Esophagus muscularis mucosa (tissue), 4 donors: Measurements from ENCODE around the gene RPL4. TPM values are rescaled to one million over a fixed set of nuclear protein-coding genes. Genes with fewer than 3 reads are reported as not detected.

Experiments
- DNase-seq: peaks from one replicate; pipeline ENCODE4 v3.0.0-alpha.2; 2017; ENCODE audit errors: extremely low spot score
- H3K27ac ChIP-seq, 4 donors: fragments of 200-600 bp; sonication (generic); replicated peaks in 1 of 4; 1 replicate in 3 of 4; 2 replicates in 1 of 4; pipeline ENCODE4 v1.5.1; 2016 to 2019; ENCODE audit warnings: mild to moderate bottlenecking in 1 of 4
- H3K27me3 ChIP-seq, 4 donors: fragments of 200-600 bp; sonication (generic); one replicate each; pipeline versions ENCODE4 v1.5.1 to v1.6.0; 2016 to 2019
- H3K36me3 ChIP-seq, 4 donors: fragments of 200-600 bp; sonication (generic); one replicate each; pipeline ENCODE4 v1.5.1; 2016 to 2019
- H3K4me1 ChIP-seq, 4 donors: fragments of 200-600 bp; sonication (generic); one replicate each; pipeline ENCODE4 v1.5.1; 2016 to 2019
- H3K4me3 ChIP-seq, 4 donors: fragments of 200-600 bp; sonication (generic); 1 replicate in 2 of 4; 2 replicates in 2 of 4; pipeline ENCODE4 v1.5.1; 2016 to 2019; ENCODE audit warnings: mild to moderate bottlenecking in 4 of 4, moderate library complexity in 1 of 4
- H3K9me3 ChIP-seq, 4 donors: fragments of 200-600 bp; sonication (generic); 1 replicate in 3 of 4; 2 replicates in 1 of 4; pipeline ENCODE4 v1.5.1; 2016 to 2019
- CTCF ChIP-seq, 3 experiments: fragments of 200-600 bp in 2 of 3; fragments of 450-650 bp in 1 of 3; sonication (generic) in 2 of 3; IDR thresholded peaks; one replicate each; pipeline ENCODE4 v1.5.1; 2017 to 2019; ENCODE audit warnings: antibody characterized with exemption in 3 of 3, mild to moderate bottlenecking in 2 of 3, moderate library complexity in 1 of 3
- EP300 ChIP-seq: sonication (generic); formaldehyde crosslinking; IDR thresholded peaks from one replicate; pipeline ENCODE4 v1.6.1; 2017; ENCODE audit warnings: antibody characterized with exemption
- POLR2A ChIP-seq: fragments of 450-650 bp; IDR thresholded peaks from one replicate; pipeline ENCODE4 v1.6.1; 2017; ENCODE audit warnings: antibody characterized with exemption, moderate library complexity, mild to moderate bottlenecking, low read depth
- POLR2AphosphoS5 ChIP-seq, 2 donors: sonication (generic); formaldehyde crosslinking; IDR thresholded peaks; one replicate each; pipeline ENCODE4 v1.6.1; 2017; ENCODE audit warnings: antibody characterized with exemption in 2 of 2
- WGBS: methylation state at CpG from one replicate; pipeline ENCODE4 v1.1.5; 2018; 5-methylcytosine and 5-hydroxymethylcytosine counted together
- intact Hi-C: fragments of 100-400 bp; cut with DNase I; formaldehyde crosslinking; loops from one replicate; pipeline ENCODE4 v1.15.1; 2023
- total RNA-seq, 4 donors: library from RNA; depleted of rRNA; stranded (reverse); fragments of >200 nt; gene quantifications; one replicate each; pipeline versions ENCODE4 v1.1.0 to v1.2.1, GENCODE V29; 2016

The RPL4 gene
- total RNA-seq = 1,000 to 10,000 TPM; 2,782 to 4,577 (median 3,551) TPM

- DNase-seq = peak; percentile 94
- Histone ChIP-seq H3K27ac (peak within 1 kb of the TSS; percentile 89 to 91 (median 90)), H3K36me3 (peaks cover 32 to 36% (median 33%) of the 10 kb centered on the region in 4 donors), H3K27me3 (no peaks in the 10 kb centered on the region), H3K4me3 (peak within 1 kb of the TSS; percentile 83 to 96 (median 89)), H3K4me1 (peaks cover 24 to 33% (median 30%) of the 10 kb centered on the region in 4 donors), H3K9me3 (no peaks in the 10 kb centered on the region)
- TF ChIP-seq CTCF (IDR thresholded peaks at IDR 0.05) (peak in 1 of 3 experiments; percentile 24), POLR2A (peak; percentile 97), EP300 (no peak), POLR2AphosphoS5 (IDR thresholded peaks at IDR 0.05) (peak; percentile 90 to 99)
- intact Hi-C loops = loop anchor here (2.0 kb wide), 1 partner anchor 118 kb away; the partner anchor contains the start of gene MAP2K1
- WGBS = under 1% methylated on average over 34 of the region's 46 CpGs
These were observed at the start of gene RPL4, which contains the start of gene ZWILCH for GRCh38 chr15:66504563-66505429. Gene RPL4 (minus strand): TSS chr15:66504855. CDS start chr15:66504790, 65 bp downstream. Gene ZWILCH (plus strand): TSS chr15:66505326. CDS start chr15:66505339, 13 bp downstream.

- DNase-seq = no peak
- intact Hi-C loops = no loop called here
- Histone ChIP-seq H3K36me3 (peaks cover 0 to 26% (median 3%) of the 10 kb centered on the region in 4 donors), H3K4me3 (no peak overlapping the region), H3K27me3 (no peaks in the 10 kb centered on the region), H3K9me3 (no peaks in the 10 kb centered on the region), H3K27ac (no peak overlapping the region), H3K4me1 (no peaks in the 10 kb centered on the region)
- no peak for TF ChIP-seq EP300
- TF ChIP-seq CTCF (IDR thresholded peaks at IDR 0.05) = no peak
- TF ChIP-seq POLR2AphosphoS5 (IDR thresholded peaks at IDR 0.05) = no peak
- TF ChIP-seq POLR2A = no peak
- 100% methylated on average over 1 of the region's 1 CpG for WGBS
These were observed 40.6 kb upstream of the RPL4 start for GRCh38 chr15:66545255-66545654.

GRCh38 chr15:66542896-66543295 lies 38.2 kb upstream of the RPL4 start:
- 96% methylated on average over 4 of the region's 4 CpGs for WGBS
- no peak overlapping the region for H3K4me3 ChIP-seq
- peaks cover 6 to 42% (median 11%) of the 10 kb centered on the region in 4 donors for H3K36me3 ChIP-seq
- no peak overlapping the region for H3K27ac ChIP-seq
- intact Hi-C loops = no loop called here
- TF ChIP-seq POLR2AphosphoS5 (IDR thresholded peaks at IDR 0.05) (no peak), POLR2A (no peak), EP300 (no peak), CTCF (IDR thresholded peaks at IDR 0.05) (no peak)
- H3K27me3 ChIP-seq = no peaks in the 10 kb centered on the region
- H3K9me3 ChIP-seq = no peaks in the 10 kb centered on the region
- no peaks in the 10 kb centered on the region for H3K4me1 ChIP-seq
- no peak for DNase-seq

GRCh38 chr15:66535056-66535455 lies 30.4 kb upstream of the RPL4 start:
- DNase-seq = no peak

More at GRCh38 chr15:66535056-66535455, 30.4 kb upstream of the RPL4 start:
- no peaks in the 10 kb centered on the region for H3K27me3 ChIP-seq
- intact Hi-C loops = no loop called here
- no peaks in the 10 kb centered on the region for H3K4me1 ChIP-seq
- no peak overlapping the region for H3K4me3 ChIP-seq
- 90% methylated on average over 9 of the region's 9 CpGs for WGBS
- no peak overlapping the region for H3K27ac ChIP-seq
- H3K36me3 ChIP-seq = peaks cover 0 to 40% (median 13%) of the 10 kb centered on the region in 4 donors
- TF ChIP-seq EP300 = no peak
- TF ChIP-seq CTCF (IDR thresholded peaks at IDR 0.05) = no peak
- no peak for TF ChIP-seq POLR2A
- no peak for TF ChIP-seq POLR2AphosphoS5 (IDR thresholded peaks at IDR 0.05)
- no peaks in the 10 kb centered on the region for H3K9me3 ChIP-seq
